Measurements from ENCODE around the gene USP47. TPM values are rescaled to one million over a fixed set of nuclear protein-coding genes. Genes with fewer than 3 reads are reported as not detected.

Gene USP47
- total RNA-seq, 1 donor from 2014 or later: 45.1 TPM

- Mint-ChIP-seq H3K27ac (ENCODE audit: unreplicated experiment) (no peak overlapping the region), H3K36me3 (ENCODE audit: low read depth, unreplicated experiment) (peaks cover 3% of the 10 kb centered on the region), H3K9me3 (ENCODE audit: unreplicated experiment) (no peaks in the 10 kb centered on the region), H3K4me1 (ENCODE audit: unreplicated experiment) (peaks cover 17% of the 10 kb centered on the region), H3K4me3 (ENCODE audit: unreplicated experiment) (no peak overlapping the region), H3K27me3 (ENCODE audit: unreplicated experiment) (no peaks in the 10 kb centered on the region)
- no peak for DNase-seq (ENCODE audit: low spot score)
- no peak for TF ChIP-seq CTCF (IDR thresholded peaks at IDR 0.05; ENCODE audit: unreplicated experiment)
These were observed 68.0 kb downstream of the USP47 start for GRCh38 chr11:11909727-11910126.

DNA sequence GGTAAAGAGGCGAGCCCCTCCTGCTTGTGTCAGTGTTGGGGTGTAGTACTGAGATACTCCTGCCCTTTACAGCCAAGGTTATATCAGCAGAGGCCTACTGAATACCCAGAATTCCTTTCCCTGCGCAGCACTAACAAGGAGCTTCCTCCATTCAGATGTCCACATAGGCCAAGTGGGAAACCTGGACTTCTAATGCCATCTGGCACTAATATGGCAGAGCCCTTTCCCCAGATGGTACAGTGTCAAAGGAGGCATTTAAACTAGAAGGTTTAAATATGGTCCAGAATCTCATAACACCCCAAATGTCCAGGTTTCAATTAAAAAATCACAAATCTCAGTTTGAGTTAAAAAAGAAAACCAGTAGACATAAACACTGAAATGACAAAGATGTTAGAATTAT lies 68.8 kb downstream of the USP47 start:
- Mint-ChIP-seq H3K27me3 (ENCODE audit: unreplicated experiment) (no peaks in the 10 kb centered on the region), H3K9me3 (ENCODE audit: unreplicated experiment) (no peaks in the 10 kb centered on the region), H3K36me3 (ENCODE audit: low read depth, unreplicated experiment) (peaks cover 3% of the 10 kb centered on the region), H3K4me3 (ENCODE audit: unreplicated experiment) (no peak overlapping the region), H3K27ac (ENCODE audit: unreplicated experiment) (no peak overlapping the region), H3K4me1 (ENCODE audit: unreplicated experiment) (peaks cover 17% of the 10 kb centered on the region)
- DNase-seq (ENCODE audit: low spot score): no peak
- no peak for TF ChIP-seq CTCF (IDR thresholded peaks at IDR 0.05; ENCODE audit: unreplicated experiment)

- Mint-ChIP-seq H3K27me3 (ENCODE audit: unreplicated experiment) (no peaks in the 10 kb centered on the region), H3K4me3 (ENCODE audit: unreplicated experiment) (no peak overlapping the region), H3K4me1 (ENCODE audit: unreplicated experiment) (peaks cover 17% of the 10 kb centered on the region), H3K27ac (ENCODE audit: unreplicated experiment) (no peak overlapping the region), H3K9me3 (ENCODE audit: unreplicated experiment) (no peaks in the 10 kb centered on the region), H3K36me3 (ENCODE audit: low read depth, unreplicated experiment) (no peaks in the 10 kb centered on the region)
- no peak for TF ChIP-seq CTCF (IDR thresholded peaks at IDR 0.05; ENCODE audit: unreplicated experiment)
- no peak for DNase-seq (ENCODE audit: low spot score)
These were observed 71.6 kb downstream of the USP47 start for GRCh38 chr11:11913395-11913794.

DNA sequence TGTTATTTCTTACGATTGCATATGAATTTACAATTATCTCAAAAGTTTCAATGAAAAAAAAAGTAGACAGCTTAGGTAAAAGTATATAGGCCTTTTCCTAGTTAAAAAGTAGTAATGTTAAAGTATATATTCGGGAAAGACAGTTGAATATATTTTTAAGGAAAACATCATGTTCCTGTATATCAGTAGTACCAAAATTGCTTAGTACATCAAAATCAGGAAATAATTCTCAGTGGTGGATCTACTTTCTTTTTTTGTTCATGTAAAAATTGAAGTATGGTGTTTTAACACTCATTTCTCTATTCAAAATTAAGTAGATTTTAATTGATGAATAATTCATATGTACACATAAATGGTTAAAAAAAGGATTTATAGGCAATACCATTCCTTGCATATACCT lies 73.9 kb downstream of the USP47 start:
- no peak overlapping the region for H3K4me3 Mint-ChIP-seq (ENCODE audit: unreplicated experiment)
- H3K27me3 Mint-ChIP-seq (ENCODE audit: unreplicated experiment): no peaks in the 10 kb centered on the region
- H3K27ac Mint-ChIP-seq (ENCODE audit: unreplicated experiment): no peak overlapping the region
- no peak for DNase-seq (ENCODE audit: low spot score)
- no peaks in the 10 kb centered on the region for H3K36me3 Mint-ChIP-seq (ENCODE audit: low read depth, unreplicated experiment)
- H3K4me1 Mint-ChIP-seq (ENCODE audit: unreplicated experiment): peaks cover 17% of the 10 kb centered on the region
- no peaks in the 10 kb centered on the region for H3K9me3 Mint-ChIP-seq (ENCODE audit: unreplicated experiment)
- TF ChIP-seq CTCF (IDR thresholded peaks at IDR 0.05; ENCODE audit: unreplicated experiment): no peak

DNA sequence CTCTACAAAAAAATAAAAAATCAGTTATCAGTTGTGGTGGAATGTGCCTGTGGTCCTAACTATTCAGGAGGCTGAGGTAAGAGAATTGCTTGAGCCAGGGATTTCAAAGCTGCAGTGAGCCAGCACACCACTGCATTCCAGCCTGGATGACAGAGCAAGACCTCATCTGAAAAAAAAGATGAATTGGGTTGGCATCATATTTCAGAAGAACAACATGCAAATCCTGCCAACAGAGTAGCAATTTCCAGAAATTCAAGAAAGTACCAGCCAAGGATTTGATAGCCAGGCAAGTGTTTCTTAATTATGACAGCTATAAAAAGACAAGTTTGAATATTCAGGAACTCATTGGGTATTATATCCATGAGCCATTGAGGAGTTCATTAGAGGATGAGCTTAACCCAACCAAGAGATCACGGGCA lies 75.2 kb downstream of the USP47 start:
- H3K27ac Mint-ChIP-seq (ENCODE audit: unreplicated experiment): no peak overlapping the region
- no peak overlapping the region for H3K4me3 Mint-ChIP-seq (ENCODE audit: unreplicated experiment)
- no peak for TF ChIP-seq CTCF (IDR thresholded peaks at IDR 0.05; ENCODE audit: unreplicated experiment)
- DNase-seq (ENCODE audit: low spot score): no peak
- no peaks in the 10 kb centered on the region for H3K36me3 Mint-ChIP-seq (ENCODE audit: low read depth, unreplicated experiment)
- H3K9me3 Mint-ChIP-seq (ENCODE audit: unreplicated experiment): no peaks in the 10 kb centered on the region
- H3K27me3 Mint-ChIP-seq (ENCODE audit: unreplicated experiment): no peaks in the 10 kb centered on the region
- H3K4me1 Mint-ChIP-seq (ENCODE audit: unreplicated experiment): peaks cover 5% of the 10 kb centered on the region
